Posterior vena cava (tissue), 2 donors: ENCODE data around the gene FUT6. TPM values are rescaled to one million over a fixed set of nuclear protein-coding genes. Genes with fewer than 3 reads are reported as not detected.
"Not testable (repeated sequence)": the region's sequence is repeated elsewhere in the genome, so short reads cannot be mapped to it uniquely, and the experiment has no call there.

Experiments
- DNase-seq: peaks from one replicate; pipeline ENCODE4 v3.0.0-alpha.2; 2020; ENCODE audit warnings: low spot score
- intact Hi-C, 2 donors: fragments of 100-400 bp; cut with DNase I; formaldehyde crosslinking; loops; one replicate each; pipeline versions ENCODE4 v1.14.1 to v1.14.2; 2022 to 2023
- long read RNA-seq, 2 donors: library from polyadenylated mRNA; unstranded; transcript quantifications; one replicate each; pipeline ENCODE4 v2.0.0, GENCODE V29; 2020 to 2021
- total RNA-seq, 2 donors: library from RNA; stranded (reverse); fragmentation: NEBNext Ultra II Directional; extraction: Animal tissue kit (Norgen Biotek cat#: 25700); gene quantifications; one replicate each; pipeline ENCODE4 v1.2.1, GENCODE V29; 2021
- donor health status: DM: yes; HTN: yes; CAD: no.
- donor health status: DM: yes; HTN: yes; CAD: no.

Gene FUT6, protein sequence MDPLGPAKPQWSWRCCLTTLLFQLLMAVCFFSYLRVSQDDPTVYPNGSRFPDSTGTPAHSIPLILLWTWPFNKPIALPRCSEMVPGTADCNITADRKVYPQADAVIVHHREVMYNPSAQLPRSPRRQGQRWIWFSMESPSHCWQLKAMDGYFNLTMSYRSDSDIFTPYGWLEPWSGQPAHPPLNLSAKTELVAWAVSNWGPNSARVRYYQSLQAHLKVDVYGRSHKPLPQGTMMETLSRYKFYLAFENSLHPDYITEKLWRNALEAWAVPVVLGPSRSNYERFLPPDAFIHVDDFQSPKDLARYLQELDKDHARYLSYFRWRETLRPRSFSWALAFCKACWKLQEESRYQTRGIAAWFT
- total RNA-seq: not detected
- long read RNA-seq, donor 1: 0 reads
- long read RNA-seq, donor 2: 0 reads

DNA sequence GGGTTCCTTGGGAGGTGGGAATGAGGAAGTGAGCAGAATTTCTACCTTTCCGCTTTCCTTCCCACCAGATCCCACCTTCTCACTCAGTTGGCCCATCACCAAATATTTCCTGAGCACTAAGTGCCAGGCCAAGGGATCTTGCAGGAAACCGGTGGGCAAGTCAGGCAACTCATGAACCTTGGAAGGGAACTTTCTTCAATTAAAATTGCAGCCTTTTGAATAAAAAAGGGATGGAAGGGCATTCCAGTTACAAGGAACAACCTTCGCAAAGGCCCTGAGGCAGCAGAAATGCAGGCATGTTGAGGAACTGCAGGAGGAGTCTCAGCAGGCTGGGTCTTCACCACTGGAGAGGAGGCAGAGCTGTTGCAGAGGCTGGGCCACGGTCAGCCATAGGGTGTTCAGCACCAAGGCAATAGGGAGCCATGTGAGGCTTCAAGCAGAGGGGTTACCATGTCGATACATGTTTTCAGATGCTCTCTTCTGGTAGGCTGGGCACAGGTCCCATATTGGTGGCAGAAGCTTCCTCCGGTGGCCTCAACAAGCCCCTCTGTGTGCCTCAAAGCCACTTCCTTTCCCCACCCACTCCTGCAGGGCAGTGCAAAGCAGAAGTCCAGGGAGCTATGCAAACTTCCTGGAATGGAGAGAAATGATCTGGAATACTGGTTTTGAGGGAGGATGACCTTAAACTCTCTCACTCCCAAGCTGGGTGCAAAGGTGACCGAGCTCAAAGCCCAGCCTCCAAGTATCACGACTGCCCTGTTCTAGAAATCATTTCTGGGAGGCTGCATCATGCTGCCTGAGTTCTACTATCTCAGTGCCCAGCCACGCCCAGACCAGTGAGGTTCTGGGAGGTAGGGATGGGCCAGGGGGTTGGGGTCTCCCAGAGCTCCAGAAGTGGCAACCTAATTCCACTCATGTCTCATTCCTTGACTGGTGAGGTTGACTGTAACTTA is at the start of gene FUT6:
Gene FUT6 (minus strand): TSS at position 638 of the 953 bp plus-strand sequence. CDS start 7,135 bp downstream, outside the sequence.
- no peak for DNase-seq
- intact Hi-C loops: no loop called here

DNA sequence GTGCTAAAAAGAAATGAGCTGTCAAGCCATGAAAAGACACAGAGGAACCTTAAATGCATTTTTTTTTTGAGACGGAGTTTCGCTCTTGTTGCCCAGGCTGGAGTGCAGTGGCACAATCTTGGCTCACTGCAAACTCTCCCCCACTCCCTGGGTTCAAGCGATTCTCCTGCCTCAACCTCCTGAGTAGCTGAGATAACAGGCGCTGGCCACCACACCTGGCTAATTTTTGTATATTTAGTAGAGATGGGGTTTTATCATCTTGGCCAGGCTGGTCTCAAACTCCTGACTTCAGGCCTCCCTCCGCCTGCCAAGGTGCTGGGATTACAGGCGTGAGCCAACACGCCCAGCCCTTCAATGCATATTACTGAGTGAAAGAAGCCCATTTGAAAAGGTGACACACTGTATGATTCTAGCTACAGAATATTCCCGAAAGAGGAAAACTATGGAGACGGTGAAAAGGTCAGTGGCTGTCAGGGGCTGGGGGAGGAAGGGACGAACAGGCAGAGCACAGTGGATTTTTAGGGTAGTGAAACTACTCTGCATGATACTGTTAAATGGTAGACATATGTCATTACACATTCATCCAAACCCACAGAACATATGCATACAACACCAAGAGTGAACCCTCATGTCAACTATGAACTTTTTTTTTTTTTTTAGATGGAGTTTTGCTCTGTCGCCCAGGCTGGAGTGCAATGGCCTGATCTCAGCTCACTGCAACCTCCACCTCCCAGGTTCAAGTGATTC is 44.7 kb upstream of the FUT6 start:
- intact Hi-C loops, DNase-seq: not testable (repeated sequence)

DNA sequence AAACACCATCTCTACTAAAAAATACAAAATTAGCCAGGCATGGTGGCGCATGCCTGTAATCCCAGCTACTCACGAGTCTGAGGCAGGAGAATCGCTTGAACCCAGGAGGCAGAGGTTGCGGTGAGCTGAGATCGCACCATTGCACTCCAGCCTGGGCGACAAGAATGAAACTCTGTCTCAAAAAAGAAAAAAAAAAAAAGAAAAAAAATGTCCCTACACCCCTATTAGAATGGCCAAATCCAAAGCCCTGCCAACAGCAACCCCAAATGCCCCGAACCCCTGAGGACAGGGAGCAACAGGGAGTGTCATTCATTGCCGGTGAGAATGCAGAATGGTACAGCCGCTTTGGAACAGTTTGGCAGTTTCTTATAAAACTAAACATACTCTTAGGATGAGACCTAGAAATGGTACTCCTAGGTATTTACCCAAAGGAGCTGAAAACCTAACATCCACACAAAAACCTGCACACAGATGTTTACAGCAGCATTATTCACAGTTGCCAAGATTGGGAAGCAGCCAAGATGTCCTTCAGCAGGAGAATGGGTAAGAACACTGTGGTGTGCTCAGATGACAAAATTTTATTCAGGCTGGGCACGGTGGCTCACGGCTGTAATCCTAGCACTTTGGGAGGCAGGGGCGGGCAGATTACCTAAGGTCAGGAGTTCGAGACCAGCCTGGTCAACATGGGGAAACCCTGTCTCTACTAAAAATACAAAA is 43.8 kb upstream of the FUT6 start:
- intact Hi-C loops, DNase-seq: not testable (repeated sequence)

DNA sequence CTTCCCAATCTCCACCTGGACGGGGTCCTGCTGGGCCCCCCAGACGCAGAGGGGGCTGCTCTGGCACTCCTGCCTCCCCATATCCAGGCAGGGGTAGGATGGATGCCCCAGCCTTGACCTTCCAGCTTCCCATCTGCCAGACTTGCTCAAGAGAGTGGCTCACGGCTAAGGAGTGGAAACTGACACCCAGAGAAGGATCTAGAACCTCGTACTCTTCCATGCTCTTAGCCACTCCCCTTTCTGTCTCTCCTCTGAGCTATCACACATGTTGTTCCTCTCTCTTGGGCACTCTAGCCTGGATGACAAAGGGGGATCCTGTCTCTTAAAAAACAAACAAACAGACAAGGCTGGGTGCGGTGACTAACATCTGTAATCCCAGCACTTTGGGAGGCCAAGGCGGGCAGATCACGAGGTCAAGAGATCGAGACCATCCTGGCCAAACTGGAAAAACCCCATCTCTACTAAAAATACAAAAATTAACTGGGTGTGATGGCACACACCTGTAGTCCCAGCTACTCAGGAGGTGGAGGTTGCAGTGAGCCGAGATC is 43.0 kb upstream of the FUT6 start:
- DNase-seq: no peak
- intact Hi-C loops: no loop called here

DNA sequence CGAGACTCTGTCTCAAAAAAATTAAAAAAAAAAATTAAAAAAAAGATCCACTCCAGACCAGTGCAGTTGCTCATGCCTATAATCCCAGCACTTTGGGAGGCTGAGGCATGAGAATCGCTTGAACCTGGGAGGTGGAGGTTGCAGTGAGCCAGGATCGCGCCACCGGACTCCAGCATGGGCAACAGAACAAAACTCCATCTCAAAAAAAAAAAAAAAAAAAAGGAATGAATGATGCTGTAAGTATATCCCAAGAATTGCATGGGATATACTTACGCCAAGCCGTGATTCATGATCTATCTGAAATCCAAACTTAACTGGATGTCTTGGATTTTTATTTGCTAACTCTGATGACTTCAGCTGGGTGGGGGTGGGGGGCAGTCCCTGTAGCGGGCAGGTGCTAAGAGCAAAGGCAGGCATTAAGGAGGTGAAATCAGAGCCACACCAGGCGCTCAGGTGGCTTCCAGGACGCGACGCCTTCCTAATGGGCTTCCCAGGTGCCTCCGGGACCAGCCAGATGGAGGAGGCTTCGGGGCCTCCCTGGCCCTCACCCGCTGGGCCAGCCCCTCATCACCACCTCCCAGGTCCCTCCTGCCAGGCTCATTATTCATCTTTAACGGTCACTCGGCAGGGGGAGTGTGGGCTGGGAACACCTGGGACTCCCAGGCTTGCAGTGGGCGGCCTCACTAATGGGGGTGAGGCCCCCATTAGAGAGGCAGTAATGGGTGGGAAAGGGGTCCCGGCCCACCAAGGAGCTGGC is 42.2 kb upstream of the FUT6 start:
- intact Hi-C loops: no loop called here
- DNase-seq: no peak

DNA sequence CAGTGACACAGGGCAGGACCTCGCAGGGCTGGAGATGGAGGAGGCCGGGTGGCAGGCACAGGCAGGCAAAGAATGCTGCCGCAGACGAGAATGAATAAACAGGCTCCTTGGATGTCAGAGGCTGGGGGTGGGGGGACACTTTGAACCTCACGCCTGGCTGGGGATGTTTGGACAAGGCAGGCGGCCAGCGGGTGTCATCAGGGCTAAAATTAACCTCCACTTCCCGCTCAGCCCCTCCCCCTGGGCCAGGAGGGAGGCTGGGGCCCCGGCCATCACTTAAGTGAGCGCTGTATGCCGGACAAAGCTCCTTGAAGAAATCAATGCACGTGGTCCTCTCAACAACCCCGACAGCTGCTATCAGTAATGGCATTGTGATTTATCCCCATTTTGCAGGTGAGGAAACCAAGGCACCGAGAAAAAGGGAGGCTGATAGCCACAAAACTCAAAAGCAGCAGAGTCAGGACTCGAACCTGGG is 41.1 kb upstream of the FUT6 start:
- peak; percentile 90 for DNase-seq
- intact Hi-C loops: no loop called here

DNA sequence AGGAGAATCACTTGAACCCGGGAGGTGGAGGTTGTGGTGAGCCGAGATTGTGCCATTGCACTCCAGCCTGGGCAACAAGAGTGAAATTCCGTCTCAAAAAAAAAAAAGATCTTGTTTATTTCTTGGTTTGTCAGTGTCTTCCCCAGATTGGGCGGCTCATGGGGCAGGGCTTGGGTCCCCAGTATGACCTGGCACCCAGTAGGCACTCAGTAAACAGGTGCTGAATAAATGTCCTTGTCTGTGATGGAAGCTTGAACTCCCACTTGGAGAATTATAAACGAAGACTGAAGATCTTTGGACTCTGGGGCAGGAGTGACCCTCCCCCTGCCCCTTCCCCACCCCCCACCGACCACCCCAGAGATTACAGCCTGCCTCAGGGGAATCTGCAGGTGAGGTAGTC is 40.7 kb upstream of the FUT6 start:
- intact Hi-C loops: no loop called here
- DNase-seq: no peak

DNA sequence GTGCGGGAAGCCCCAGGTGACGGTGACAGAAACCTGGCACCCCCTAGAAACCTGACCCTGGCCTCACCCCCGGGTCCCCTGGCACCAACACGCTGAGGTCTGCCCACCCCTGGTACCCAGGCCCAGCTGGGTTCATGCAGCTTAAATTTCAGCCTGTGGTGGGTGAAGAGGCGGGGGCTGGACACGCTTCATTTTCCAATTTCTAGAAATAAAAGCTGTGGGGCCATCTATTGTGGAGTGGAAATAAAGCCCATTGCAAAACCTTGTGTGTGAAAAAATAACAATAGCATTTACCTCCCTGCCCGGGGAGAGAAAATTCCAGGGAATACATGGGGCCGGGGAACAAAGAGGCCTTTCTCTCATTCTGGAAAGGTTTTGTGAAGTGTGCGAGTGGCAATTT is 38.4 kb upstream of the FUT6 start:
- intact Hi-C loops: no loop called here
- no peak for DNase-seq

DNA sequence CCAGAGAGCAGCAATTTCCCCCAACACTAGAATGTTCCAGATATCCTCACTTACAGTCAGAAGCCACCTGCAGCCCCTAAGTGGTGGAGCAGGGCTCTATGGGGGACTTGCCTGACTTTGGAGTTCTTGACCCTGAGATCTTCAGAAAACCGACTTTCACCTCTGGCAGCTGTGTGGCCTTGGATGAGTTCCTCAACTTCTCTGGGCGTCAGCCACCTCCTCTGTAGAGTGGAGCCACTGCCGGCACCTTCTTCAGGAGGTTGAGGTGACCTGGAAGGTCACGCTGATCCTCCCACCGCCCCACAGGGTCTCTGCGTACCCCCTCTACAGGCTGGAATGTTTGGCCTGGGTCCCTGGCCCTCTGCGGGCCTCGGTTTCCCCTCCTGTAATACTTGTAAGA is 37.9 kb upstream of the FUT6 start:
- DNase-seq: no peak
- intact Hi-C loops: no loop called here

DNA sequence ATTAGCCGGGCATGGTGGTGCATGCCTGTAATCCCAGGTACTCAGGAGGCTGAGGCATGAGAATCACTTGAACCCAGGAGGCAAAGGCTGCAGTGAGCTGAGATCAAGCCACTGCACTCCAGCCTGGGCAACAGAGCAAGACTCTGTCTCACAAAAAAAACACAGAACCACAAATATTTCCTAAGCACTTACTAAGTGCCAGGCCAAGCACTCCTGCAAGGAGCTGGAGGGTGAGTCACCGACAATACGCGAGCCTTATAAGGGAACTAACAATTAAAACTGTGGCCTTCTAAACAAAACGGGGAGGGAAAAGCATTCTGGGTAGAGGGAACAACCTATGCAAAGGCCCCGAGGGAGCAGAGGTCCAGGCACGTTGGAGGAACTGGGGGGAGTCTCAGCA is 35.0 kb upstream of the FUT6 start:
- intact Hi-C loops, DNase-seq: not testable (repeated sequence)

DNA sequence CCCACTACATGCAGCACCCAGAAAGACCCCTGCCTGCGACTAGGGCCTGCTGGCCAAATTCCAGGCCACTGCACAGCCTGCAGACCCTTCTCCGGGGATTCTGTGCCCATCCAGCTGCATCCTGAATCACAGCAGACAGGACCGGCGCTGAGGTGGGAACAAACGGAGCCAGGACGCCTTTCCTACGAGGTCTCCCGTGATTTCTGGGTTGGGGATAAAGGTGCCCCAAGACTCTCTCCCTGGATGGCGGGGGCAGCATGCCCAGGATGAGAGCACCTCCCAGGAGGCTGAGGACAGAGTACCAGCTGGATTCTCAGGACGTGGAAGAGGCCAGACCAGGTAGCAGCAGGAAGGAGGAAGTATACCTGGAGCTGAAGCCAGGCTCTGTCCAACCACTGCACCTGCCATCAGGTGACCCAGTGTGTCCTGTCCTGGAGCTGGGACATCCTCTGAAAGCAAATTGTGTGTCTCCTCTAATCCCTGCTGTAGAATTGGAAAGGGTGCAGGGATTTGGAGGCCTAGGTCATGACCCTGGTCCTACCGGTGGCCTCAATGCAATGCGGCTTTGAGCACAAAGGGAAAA is 34.2 kb upstream of the FUT6 start:
- DNase-seq: no peak
- intact Hi-C loops: no loop called here

DNA sequence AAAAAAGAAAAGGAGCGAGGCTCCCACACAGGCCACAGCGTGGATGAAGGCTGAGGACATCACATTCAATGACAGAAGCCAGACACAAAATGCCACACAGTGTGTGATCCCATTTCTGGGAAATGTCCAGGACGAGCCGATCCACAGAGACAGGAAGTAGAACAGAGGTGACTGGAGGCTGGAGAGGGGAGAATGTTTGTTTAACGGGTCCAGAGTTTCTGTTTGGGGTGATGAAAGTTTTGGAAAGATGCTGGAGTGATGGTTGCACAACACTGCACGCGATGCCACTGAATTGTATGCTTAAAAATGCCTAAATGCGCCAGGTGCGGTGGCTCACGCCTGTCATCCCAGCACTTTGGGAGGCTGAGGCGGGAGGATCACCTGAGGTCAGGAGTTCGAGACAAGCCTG is 31.5 kb upstream of the FUT6 start:
- DNase-seq: no peak
- intact Hi-C loops: no loop called here

DNA sequence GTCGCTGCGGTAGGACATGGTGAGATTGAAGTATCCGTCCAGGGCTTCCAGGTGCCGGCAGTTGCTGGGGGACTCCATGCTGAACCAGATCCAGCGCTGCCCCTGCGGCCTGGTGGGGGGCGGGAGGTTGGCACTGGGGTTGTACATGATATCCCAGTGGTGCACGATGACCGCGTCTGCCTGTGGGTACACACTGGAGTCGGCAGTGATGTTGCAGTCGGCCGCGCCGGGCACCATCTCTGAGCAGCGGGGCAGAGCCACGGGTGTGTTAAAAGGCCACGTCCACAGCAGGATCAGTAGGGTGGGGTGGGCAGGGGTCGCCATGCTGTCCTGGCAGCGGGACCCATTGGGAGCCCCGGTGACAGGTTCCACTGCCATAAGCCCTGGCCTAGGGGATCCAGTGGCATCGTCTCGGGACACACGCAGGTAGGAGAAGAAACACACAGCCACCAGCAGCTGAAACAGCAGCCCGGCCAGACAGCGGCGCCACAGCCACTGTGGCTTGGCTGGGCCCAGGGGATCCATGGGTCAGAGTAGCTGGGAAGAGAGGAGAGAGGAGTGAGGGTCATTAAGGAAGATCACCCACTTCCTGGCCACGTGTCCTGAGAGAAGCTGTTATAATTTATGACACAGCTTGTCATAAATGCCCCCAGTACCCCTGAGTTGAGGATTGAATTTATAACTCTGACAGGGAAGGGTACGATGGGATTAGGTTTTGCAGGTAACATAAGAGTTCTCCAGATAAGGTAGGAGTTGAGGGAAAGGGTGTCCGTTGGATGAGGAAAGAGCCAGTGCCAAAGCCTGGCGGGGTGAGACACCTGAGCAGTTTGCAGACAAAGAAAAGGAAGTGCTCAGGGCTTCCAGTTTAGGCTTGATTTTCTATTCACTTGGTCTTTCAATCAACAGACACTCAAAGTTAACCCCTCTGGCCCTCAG is 28.0 kb upstream of the FUT6 start:
- intact Hi-C loops: no loop called here
- no peak for DNase-seq

DNA sequence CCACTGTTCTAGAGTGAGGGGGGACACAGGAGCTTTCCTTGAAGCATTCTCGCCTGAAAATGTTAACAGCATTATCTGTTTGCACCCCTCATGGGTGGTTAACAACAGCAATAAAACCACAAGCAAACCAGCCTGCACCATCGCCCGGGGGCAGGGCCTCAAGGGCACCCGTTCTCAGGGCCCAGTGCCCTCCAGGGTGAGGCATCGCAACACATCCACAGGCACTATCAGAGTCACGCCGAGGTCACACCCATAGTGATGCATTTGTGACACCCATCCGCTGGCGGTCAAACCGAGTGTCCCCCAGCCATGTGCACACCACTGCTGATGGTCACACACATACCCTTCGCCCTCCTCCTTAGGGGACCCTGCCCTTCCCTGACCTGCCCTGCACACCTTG is 26.3 kb upstream of the FUT6 start:
- DNase-seq: no peak
- intact Hi-C loops: no loop called here

DNA sequence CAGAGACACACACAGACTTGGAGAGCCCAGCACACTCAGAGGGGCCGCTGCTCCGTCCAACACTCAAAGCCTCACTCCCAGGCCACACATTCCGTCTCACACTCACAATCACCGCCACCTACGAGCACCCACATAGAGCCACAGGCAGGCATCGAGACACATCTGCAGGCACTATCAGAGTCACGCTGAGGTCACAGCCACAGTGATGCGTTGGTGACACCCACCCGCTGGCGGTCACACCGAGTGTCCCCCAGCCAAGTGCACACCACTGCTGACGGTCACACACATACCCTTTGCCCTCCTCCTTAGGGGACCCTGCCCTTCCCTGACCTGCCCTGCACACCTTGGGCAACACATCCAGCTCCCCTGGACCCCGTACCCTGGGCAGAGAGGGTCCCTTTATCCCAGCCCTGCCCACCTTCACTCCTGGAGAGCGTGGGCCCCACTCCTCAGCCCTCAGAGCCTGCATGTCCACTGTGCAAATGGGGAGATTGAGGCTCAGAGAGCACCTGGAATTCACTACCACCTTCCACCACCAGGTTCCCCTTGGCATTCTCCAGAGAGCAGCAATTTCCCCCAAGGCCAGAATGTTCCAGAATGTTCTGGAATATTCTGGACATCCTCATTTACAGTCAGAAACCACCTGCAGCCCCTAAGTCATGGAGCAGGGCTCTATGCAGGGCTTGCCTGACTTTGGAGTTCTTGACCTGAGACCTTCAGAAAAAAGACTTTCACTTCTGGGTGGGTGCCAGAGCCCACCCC is 25.4 kb upstream of the FUT6 start:
- intact Hi-C loops: no loop called here

More for the DNA sequence above, 25.4 kb upstream of the FUT6 start:
- DNase-seq: no peak
